Cardiac muscle cell (in vitro differentiated cells and primary cell): ENCODE measurements around the gene CORO1C. TPM values are rescaled to one million over a fixed set of nuclear protein-coding genes. Genes with fewer than 3 reads are reported as not detected.

Experiments used
- DNase-seq, 2 donors: peaks; one replicate each; pipeline versions ENCODE4 v3.0.0 to v3.0.0-alpha.2; 2010 to 2017; ENCODE audit warnings: low read depth in 1 of 2, low spot score in 1 of 2
- H3K27ac ChIP-seq: fragments of 200-600 bp; sonication (generic); 2 replicates; pipeline ENCODE4 v1.5.1; 2016
- H3K27me3 ChIP-seq: fragments of 200-600 bp; sonication (generic); 2 replicates; pipeline ENCODE4 v1.6.0; 2016; ENCODE audit warnings: control low read depth
- H3K36me3 ChIP-seq: fragments of 200-600 bp; sonication (generic); 2 replicates; pipeline ENCODE4 v1.5.1; 2016; ENCODE audit warnings: control low read depth
- H3K4me1 ChIP-seq: fragments of 200-600 bp; sonication (generic); 2 replicates; pipeline ENCODE4 v1.8.1; 2017; ENCODE audit warnings: low read depth, mild to moderate bottlenecking, mixed run types
- H3K4me3 ChIP-seq: fragments of 200-600 bp; sonication (generic); 2 replicates; pipeline ENCODE4 v1.5.1; 2016; ENCODE audit warnings: mild to moderate bottlenecking
- H3K9me3 ChIP-seq: fragments of 200-600 bp; sonication (generic); 2 replicates; pipeline ENCODE4 v1.5.1; 2017; ENCODE audit warnings: low read depth, mild to moderate bottlenecking, control low read depth
- polyA plus RNA-seq: library from polyadenylated mRNA; unstranded; fragments of >200 nt; fragmentation: Nextera tagmentation; extraction: Ambion mirVana; gene quantifications from 2 replicates; pipeline ENCODE4 v1.2.1, GENCODE V29; 2016
- total RNA-seq: library from RNA; depleted of rRNA; stranded (reverse); fragments of >200 nt; gene quantifications from 2 replicates; pipeline ENCODE4 v1.2.3, GENCODE V29; 2016
- TF ChIP-seq, protein P1 (sequence below): IDR thresholded peaks from 2 replicates; pipeline ENCODE4 v1.5.1; 2012; ENCODE audit warnings: low read depth, mild to moderate bottlenecking, low read length

CORO1C gene
- total and polyA plus RNA-seq, 2 experiments from 2014 or later = 65.4 to 72.5 TPM

DNA sequence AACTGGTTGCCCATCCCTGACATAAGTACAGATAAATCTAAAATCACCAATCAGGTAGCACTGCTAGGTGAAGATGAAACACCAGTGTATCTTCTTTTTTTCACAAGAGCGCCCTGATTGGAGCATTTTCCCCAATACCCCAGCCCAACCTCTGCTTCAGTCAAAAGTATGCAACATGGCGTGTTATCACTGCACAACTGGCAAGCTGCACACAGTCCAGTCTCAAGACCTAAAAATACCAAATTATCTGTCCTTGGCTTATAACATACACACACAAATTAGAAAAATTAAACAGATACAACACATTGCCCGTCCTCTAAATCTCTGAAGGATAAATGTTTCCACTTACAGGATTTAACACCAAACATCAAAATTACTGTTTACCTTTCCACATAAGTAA is 77.4 kb downstream of the CORO1C start:
- Histone ChIP-seq H3K36me3 (peaks cover 21% of the 10 kb centered on the region), H3K9me3 (no peaks in the 10 kb centered on the region), H3K27ac (peak overlapping the region; percentile 75), H3K27me3 (no peaks in the 10 kb centered on the region), H3K4me1 (peaks cover 36% of the 10 kb centered on the region), H3K4me3 (no peak overlapping the region)
- TF ChIP-seq, protein P1, sequence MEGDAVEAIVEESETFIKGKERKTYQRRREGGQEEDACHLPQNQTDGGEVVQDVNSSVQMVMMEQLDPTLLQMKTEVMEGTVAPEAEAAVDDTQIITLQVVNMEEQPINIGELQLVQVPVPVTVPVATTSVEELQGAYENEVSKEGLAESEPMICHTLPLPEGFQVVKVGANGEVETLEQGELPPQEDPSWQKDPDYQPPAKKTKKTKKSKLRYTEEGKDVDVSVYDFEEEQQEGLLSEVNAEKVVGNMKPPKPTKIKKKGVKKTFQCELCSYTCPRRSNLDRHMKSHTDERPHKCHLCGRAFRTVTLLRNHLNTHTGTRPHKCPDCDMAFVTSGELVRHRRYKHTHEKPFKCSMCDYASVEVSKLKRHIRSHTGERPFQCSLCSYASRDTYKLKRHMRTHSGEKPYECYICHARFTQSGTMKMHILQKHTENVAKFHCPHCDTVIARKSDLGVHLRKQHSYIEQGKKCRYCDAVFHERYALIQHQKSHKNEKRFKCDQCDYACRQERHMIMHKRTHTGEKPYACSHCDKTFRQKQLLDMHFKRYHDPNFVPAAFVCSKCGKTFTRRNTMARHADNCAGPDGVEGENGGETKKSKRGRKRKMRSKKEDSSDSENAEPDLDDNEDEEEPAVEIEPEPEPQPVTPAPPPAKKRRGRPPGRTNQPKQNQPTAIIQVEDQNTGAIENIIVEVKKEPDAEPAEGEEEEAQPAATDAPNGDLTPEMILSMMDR = no peak
- no peak for DNase-seq

DNA sequence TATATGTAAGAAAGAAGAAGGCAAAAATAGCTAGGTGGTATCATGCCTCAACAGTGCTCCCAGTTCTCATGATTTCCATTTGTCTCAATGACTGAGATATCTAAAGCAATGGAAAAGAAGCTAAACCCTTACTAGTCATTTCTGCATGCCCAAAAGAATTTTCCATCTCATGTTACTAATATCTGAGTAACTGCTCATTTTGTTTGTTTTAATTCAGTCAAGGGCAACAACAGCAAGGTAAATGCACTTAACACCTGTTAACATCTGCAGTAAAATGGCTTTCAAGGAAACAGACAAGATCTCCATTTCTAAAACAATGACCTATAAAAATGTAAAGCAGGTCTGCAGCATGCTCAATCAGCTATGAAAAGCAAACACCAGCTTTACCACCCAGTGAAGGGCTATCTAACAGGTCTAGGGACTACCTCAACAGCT is 78.2 kb downstream of the CORO1C start:
- no peaks in the 10 kb centered on the region for H3K27me3 ChIP-seq
- no peak overlapping the region for H3K4me3 ChIP-seq
- H3K27ac ChIP-seq = peak overlapping the region; percentile 75
- H3K9me3 ChIP-seq = no peaks in the 10 kb centered on the region
- TF ChIP-seq, protein P1 = no peak
- peaks cover 34% of the 10 kb centered on the region for H3K4me1 ChIP-seq
- peaks cover 29% of the 10 kb centered on the region for H3K36me3 ChIP-seq
- no peak for DNase-seq

GRCh38 chr12:108650083-108650482 is 81.2 kb downstream of the CORO1C start:
- Histone ChIP-seq H3K27ac (no peak overlapping the region), H3K27me3 (no peaks in the 10 kb centered on the region), H3K4me1 (peaks cover 28% of the 10 kb centered on the region), H3K4me3 (no peak overlapping the region), H3K9me3 (no peaks in the 10 kb centered on the region), H3K36me3 (peaks cover 45% of the 10 kb centered on the region)
- DNase-seq = no peak
- TF ChIP-seq, protein P1 = no peak

DNA sequence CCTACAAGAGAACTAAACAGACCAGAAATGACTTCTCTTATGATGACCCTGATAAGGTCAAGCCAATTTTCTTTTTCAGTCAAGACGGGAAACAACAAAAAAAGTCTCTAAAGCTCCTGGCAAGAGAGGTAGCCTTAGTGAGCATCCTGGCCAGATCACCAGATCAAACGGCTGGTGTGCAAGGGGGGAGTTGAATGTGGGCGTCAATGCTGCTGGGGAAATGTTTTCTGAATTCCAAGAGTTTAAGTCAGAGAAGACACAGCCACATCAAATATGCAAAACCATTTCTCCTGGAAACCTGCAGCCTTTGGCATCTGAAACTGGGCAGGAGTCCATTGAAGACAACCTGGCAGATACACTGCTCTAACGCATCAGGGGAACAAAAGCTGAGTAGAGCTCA is 81.6 kb downstream of the CORO1C start:
- peaks cover 48% of the 10 kb centered on the region for H3K36me3 ChIP-seq
- no peaks in the 10 kb centered on the region for H3K9me3 ChIP-seq
- peaks cover 26% of the 10 kb centered on the region for H3K4me1 ChIP-seq
- H3K27ac ChIP-seq = peak overlapping the region; percentile 2
- H3K27me3 ChIP-seq = no peaks in the 10 kb centered on the region
- DNase-seq = peak in 1 of 2 donors; percentile 75
- no peak overlapping the region for H3K4me3 ChIP-seq
- TF ChIP-seq, protein P1 = no peak

DNA sequence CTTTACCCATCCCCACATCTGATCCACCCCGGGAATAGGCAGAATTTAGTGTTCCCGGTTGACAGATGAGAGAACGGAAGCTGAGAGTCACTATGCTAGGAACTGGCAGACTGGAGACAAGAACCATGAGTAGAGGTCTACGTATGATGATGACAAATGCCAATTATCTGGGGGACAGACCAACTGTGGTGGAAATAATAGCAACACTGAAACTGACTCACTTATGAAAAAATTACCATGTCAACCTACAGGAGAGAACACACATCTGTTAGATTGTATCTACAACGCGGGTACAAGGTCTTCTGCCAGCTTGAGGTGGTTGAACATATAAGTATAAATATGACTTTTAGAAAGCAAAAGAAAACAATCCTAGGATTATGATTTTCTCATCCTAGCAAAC is 82.2 kb downstream of the CORO1C start:
- peak overlapping the region; percentile 2 for H3K27ac ChIP-seq
- no peaks in the 10 kb centered on the region for H3K27me3 ChIP-seq
- TF ChIP-seq, protein P1 = no peak
- peaks cover 53% of the 10 kb centered on the region for H3K36me3 ChIP-seq
- H3K9me3 ChIP-seq = no peaks in the 10 kb centered on the region
- no peak overlapping the region for H3K4me3 ChIP-seq
- H3K4me1 ChIP-seq = peaks cover 25% of the 10 kb centered on the region
- DNase-seq = no peak

- no peaks in the 10 kb centered on the region for H3K27me3 ChIP-seq
- no peaks in the 10 kb centered on the region for H3K9me3 ChIP-seq
- no peak for DNase-seq
- TF ChIP-seq, protein P1 = no peak
- H3K4me1 ChIP-seq = peaks cover 17% of the 10 kb centered on the region
- no peak overlapping the region for H3K27ac ChIP-seq
- H3K4me3 ChIP-seq = no peak overlapping the region
- H3K36me3 ChIP-seq = peaks cover 53% of the 10 kb centered on the region
These were observed 82.9 kb downstream of the CORO1C start for GRCh38 chr12:108648371-108648770.
